HepG2 (cell line): ENCODE measurements around the gene NOC2L. TPM values are rescaled to one million over a fixed set of nuclear protein-coding genes. Genes with fewer than 3 reads are reported as not detected.

ENCODE experiments used
- AGO1 ChIP-seq: fragments of 200-400 bp; formaldehyde crosslinking; IDR thresholded peaks from 2 replicates; pipeline ENCODE4 v1.6.1; 2017; ENCODE audit warnings: mild to moderate bottlenecking, low read depth, low read length, moderate library complexity; ENCODE audit not compliant: poor library complexity, severe bottlenecking
- ARHGAP35 ChIP-seq: sonication (generic); formaldehyde crosslinking; IDR thresholded peaks from 2 replicates; pipeline ENCODE4 v1.9.0; 2022; ENCODE audit warnings: mild to moderate bottlenecking, inconsistent platforms, moderate library complexity, missing genetic modification reagents, borderline replicate concordance
- KLF16 ChIP-seq, 2 experiments: sonication (generic) in 1 of 2; formaldehyde crosslinking in 1 of 2; IDR thresholded peaks; 2 replicates each; pipeline versions ENCODE4 v1.6.1 to v1.8.0; 2016 to 2023; ENCODE audit warnings: missing genetic modification reagents in 2 of 2, missing compliant biosample characterization in 1 of 2
- RNF2 ChIP-seq: fragments of 450-650 bp; conservative IDR thresholded peaks from 2 replicates; pipeline ENCODE4 v1.6.1; 2016; ENCODE audit warnings: low read depth
- SAP130 ChIP-seq: IDR thresholded peaks from 2 replicates; pipeline ENCODE4 v1.6.1; 2016; ENCODE audit warnings: low read depth
- SP1 ChIP-seq, 2 experiments: fragments of 450-650 bp in 1 of 2; sonication (generic) in 1 of 2; formaldehyde crosslinking in 1 of 2; IDR thresholded peaks; 2 replicates each; pipeline versions ENCODE4 v1.4.0 to v1.6.1; 2016 to 2020; ENCODE audit warnings: missing genetic modification reagents in 1 of 2
- ZFP90 ChIP-seq: sonication (generic); formaldehyde crosslinking; IDR thresholded peaks from 2 replicates; pipeline ENCODE4 v1.8.0; 2022; ENCODE audit warnings: missing genetic modification reagents, mild to moderate bottlenecking, inconsistent platforms, borderline replicate concordance
- ZHX1 ChIP-seq: sonication (generic); formaldehyde crosslinking; IDR thresholded peaks from 2 replicates; pipeline ENCODE4 v1.8.1; 2022; ENCODE audit warnings: low read depth, mild to moderate bottlenecking, missing genetic modification reagents
- ZMAT3 ChIP-seq: sonication (generic); formaldehyde crosslinking; conservative IDR thresholded peaks from 2 replicates; pipeline ENCODE4 v1.7.0; 2021; ENCODE audit warnings: missing genetic modification reagents
- ZNF318 ChIP-seq: sonication (generic); formaldehyde crosslinking; IDR thresholded peaks from 2 replicates; pipeline ENCODE4 v1.4.0; 2020; ENCODE audit warnings: mild to moderate bottlenecking, missing genetic modification reagents
- ZNF33B ChIP-seq: sonication (generic); formaldehyde crosslinking; IDR thresholded peaks from 2 replicates; pipeline ENCODE4 v1.5.1; 2020; ENCODE audit warnings: mild to moderate bottlenecking, missing genetic modification reagents
- polyA plus RNA-seq, 8 experiments: library from polyadenylated mRNA; depleted of rRNA in 3 of 8; stranded (reverse) in 7 of 8; unstranded in 1 of 8; fragments of >200 nt; fragmentation: Illumina TruSeq in 4 of 8; extraction: Trizol in 4 of 8; gene quantifications; 2 replicates each; pipeline versions ENCODE4 v1.2.1 to v1.2.3, GENCODE V29; 2011 to 2016; ENCODE audit warnings: low read depth in 4 of 8, missing spikeins in 1 of 8, mixed read lengths in 1 of 8; ENCODE audit not compliant: insufficient read depth in 1 of 8
- total RNA-seq, 5 experiments: library from RNA; depleted of rRNA; stranded (reverse); fragments of >200 nt; fragmentation: Illumina TruSeq; extraction: Trizol; gene quantifications; 2 replicates each; pipeline ENCODE4 v1.2.3, GENCODE V29; 2016; ENCODE audit warnings: low read depth in 1 of 5
- TF ChIP-seq, protein P1 (sequence below): sonication (generic); formaldehyde crosslinking; IDR thresholded peaks from 2 replicates; pipeline ENCODE4 v1.5.0; 2020; ENCODE audit warnings: missing genetic modification reagents, mild to moderate bottlenecking, borderline replicate concordance
- TF ChIP-seq, protein P2 (sequence below): sonication (generic); formaldehyde crosslinking; IDR thresholded peaks from 2 replicates; pipeline ENCODE4 v1.8.1; 2023; ENCODE audit warnings: mild to moderate bottlenecking, moderate library complexity, missing genetic modification reagents

NOC2L gene
- total and polyA plus RNA-seq, 2 of the 13 experiments (the other 11 are each of a cell fraction or from before 2014, with no cell fraction given): 32.0 to 103 TPM

GRCh38 chr1:921011-921837 is 37.8 kb downstream of the NOC2L start (continued):
- TF ChIP-seq ZNF318 (no peak), SP1 (IDR thresholded peaks at IDR 0.05) (no peak), SP1 (CRISPR knock-in tag; IDR thresholded peaks at IDR 0.05) (no peak), ZHX1 (CRISPR knock-in tag) (no peak), RNF2 (peak; percentile 20; the same call in 1 of the 2 replicates), ARHGAP35 (no peak), SAP130 (CRISPR knock-in tag) (peak; percentile 53), AGO1 (no peak), ZFP90 (CRISPR knock-in tag) (no peak), ZNF33B (CRISPR knock-in tag) (no peak), ZMAT3 (CRISPR knock-in tag) (no peak), KLF16 (CRISPR knock-in tag; IDR thresholded peaks at IDR 0.05) (peak in 1 of 2 experiments; percentile 41; a peak in 1 of 4 replicates)
- TF ChIP-seq, protein P1, sequence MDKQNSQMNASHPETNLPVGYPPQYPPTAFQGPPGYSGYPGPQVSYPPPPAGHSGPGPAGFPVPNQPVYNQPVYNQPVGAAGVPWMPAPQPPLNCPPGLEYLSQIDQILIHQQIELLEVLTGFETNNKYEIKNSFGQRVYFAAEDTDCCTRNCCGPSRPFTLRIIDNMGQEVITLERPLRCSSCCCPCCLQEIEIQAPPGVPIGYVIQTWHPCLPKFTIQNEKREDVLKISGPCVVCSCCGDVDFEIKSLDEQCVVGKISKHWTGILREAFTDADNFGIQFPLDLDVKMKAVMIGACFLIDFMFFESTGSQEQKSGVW (CRISPR knock-in tag): no peak
- TF ChIP-seq, protein P2, sequence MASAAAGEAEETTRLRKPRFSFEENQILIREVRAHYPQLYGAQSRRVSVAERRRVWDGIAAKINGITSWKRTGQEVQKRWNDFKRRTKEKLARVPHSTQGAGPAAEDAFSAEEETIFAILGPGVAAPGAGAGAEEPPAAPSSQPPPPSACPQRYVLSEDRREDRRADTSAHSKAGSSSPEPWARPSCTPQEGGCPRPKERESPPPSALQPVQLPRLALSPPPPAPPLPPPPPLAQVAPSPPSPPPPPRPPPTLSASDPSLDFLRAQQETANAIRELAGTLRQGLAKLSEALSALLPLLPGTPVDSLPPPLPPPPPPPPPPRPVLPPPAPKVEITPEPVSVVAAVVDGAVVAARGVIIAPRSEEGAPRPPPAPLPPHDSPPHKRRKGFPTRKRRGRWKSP (CRISPR knock-in tag): no peak
